ENCODE results near the gene CNTNAP2.

- no peak for TF ChIP-seq YY1 (IDR thresholded peaks at IDR 0.05; ENCODE audit: insufficient read depth, insufficient read length)
- TF ChIP-seq ZNF274 (IDR thresholded peaks at IDR 0.05; ENCODE audit: low read depth, low read length), result no peak
Measured at GRCh38 chr7:148328906-148329305, 2212.3 kb downstream of the CNTNAP2 start.
